Sigmoid colon (tissue), 4 donors: ENCODE results near the gene UTP14C.

Experiments
- EP300 ChIP-seq, 4 donors: sonication (generic); formaldehyde crosslinking; IDR thresholded peaks; one replicate each; pipeline ENCODE4 v1.6.1; 2017; ENCODE audit warnings: antibody characterized with exemption in 4 of 4
- POLR2A ChIP-seq, 2 donors: fragments of 450-650 bp; IDR thresholded peaks; one replicate each; pipeline ENCODE4 v1.6.1; 2016; ENCODE audit warnings: antibody characterized with exemption in 2 of 2, mild to moderate bottlenecking in 2 of 2, moderate library complexity in 2 of 2
- POLR2AphosphoS5 ChIP-seq, 4 donors: sonication (generic); formaldehyde crosslinking; IDR thresholded peaks; one replicate each; pipeline ENCODE4 v1.6.1; 2017; ENCODE audit warnings: antibody characterized with exemption in 4 of 4
- TF ChIP-seq, protein P1 (sequence below), 4 experiments: fragments of 450-650 bp in 3 of 4; fragments of 200-600 bp in 1 of 4; IDR thresholded peaks; one replicate each; pipeline ENCODE4 v1.5.1; 2016 to 2019; ENCODE audit warnings: antibody characterized with exemption in 4 of 4, mild to moderate bottlenecking in 3 of 4, moderate library complexity in 2 of 4

- no peak for TF ChIP-seq POLR2A (IDR thresholded peaks at IDR 0.05)
- TF ChIP-seq, protein P1, sequence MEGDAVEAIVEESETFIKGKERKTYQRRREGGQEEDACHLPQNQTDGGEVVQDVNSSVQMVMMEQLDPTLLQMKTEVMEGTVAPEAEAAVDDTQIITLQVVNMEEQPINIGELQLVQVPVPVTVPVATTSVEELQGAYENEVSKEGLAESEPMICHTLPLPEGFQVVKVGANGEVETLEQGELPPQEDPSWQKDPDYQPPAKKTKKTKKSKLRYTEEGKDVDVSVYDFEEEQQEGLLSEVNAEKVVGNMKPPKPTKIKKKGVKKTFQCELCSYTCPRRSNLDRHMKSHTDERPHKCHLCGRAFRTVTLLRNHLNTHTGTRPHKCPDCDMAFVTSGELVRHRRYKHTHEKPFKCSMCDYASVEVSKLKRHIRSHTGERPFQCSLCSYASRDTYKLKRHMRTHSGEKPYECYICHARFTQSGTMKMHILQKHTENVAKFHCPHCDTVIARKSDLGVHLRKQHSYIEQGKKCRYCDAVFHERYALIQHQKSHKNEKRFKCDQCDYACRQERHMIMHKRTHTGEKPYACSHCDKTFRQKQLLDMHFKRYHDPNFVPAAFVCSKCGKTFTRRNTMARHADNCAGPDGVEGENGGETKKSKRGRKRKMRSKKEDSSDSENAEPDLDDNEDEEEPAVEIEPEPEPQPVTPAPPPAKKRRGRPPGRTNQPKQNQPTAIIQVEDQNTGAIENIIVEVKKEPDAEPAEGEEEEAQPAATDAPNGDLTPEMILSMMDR (IDR thresholded peaks at IDR 0.05), result no peak
- no peak for TF ChIP-seq POLR2AphosphoS5 (IDR thresholded peaks at IDR 0.05)
- no peak for TF ChIP-seq EP300 (IDR thresholded peaks at IDR 0.05)
Measured at GRCh38 chr13:52012512-52012836, 12.0 kb upstream of the UTP14C start.
